ENCODE results near the gene SLC35F3. TPM values are rescaled to one million over a fixed set of nuclear protein-coding genes. Genes with fewer than 3 reads are reported as not detected.

Gene SLC35F3
- total and polyA plus RNA-seq, 2 experiments from 2014 or later, result 1.0 to 3.2 TPM

DNA sequence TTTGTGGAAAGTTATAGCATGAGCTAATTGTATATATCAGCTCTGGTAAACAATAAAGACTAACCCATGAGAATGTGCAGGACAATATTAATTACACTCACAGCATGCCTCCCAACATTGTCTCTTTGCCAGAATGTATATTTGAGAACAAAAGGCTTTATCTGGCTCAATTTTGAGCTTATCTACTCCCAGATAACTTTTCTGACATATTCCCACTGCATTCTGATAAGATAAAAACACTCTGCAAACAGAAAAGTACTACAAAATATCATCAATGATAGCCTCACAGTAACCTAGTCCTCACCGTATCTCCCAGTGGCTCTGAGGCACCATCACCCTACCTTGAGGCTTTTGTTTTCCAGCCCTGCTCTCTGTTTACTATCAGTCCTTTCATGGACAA is 188.6 kb downstream of the SLC35F3 start:
- H3F3A ChIP-seq (replicated peaks; ENCODE audit: low read depth), result no peaks in the 10 kb centered on the region
- H3K79me2 ChIP-seq (replicated peaks; ENCODE audit: insufficient read depth), result no peaks in the 10 kb centered on the region
- H3K27me3 ChIP-seq (ENCODE audit: insufficient read depth), result no peaks in the 10 kb centered on the region
- no peak overlapping the region for H3K4me2 ChIP-seq
- ATAC-seq, result no peak
- H3K9me3 Mint-ChIP-seq, result no peaks in the 10 kb centered on the region
- no peak overlapping the region for H3K27ac ChIP-seq (ENCODE audit: low read depth)
- H3K4me1 ChIP-seq (ENCODE audit: insufficient read depth), result no peaks in the 10 kb centered on the region
- H3K27ac Mint-ChIP-seq, result no peak overlapping the region
- H3K27me3 Mint-ChIP-seq (ENCODE audit: insufficient read depth, low read depth, poor library complexity), result no peaks in the 10 kb centered on the region
- H3K4me3 Mint-ChIP-seq, result no peak overlapping the region
- no peak overlapping the region for H3K4me3 ChIP-seq
- H3K4me1 Mint-ChIP-seq, result no peaks in the 10 kb centered on the region
- no peaks in the 10 kb centered on the region for H4K20me1 ChIP-seq (replicated peaks; ENCODE audit: insufficient read depth)
- no peak for TF ChIP-seq ZNF331 (CRISPR knock-in tag; IDR thresholded peaks at IDR 0.05; ENCODE audit: low read depth)
- no peak for TF ChIP-seq JUNB (IDR thresholded peaks at IDR 0.05; ENCODE audit: unreplicated experiment)
- no peak for TF ChIP-seq EZH2phosphoT487 (IDR thresholded peaks at IDR 0.05; ENCODE audit: unreplicated experiment)
- TF ChIP-seq EZH2 (IDR thresholded peaks at IDR 0.05; ENCODE audit: low read depth, unreplicated experiment), result no peak
- no peak for TF ChIP-seq NANOG (IDR thresholded peaks at IDR 0.05; ENCODE audit: borderline replicate concordance)
- no peak for TF ChIP-seq STAT1 (IDR thresholded peaks at IDR 0.05; ENCODE audit: unreplicated experiment)
- TF ChIP-seq, protein P1, sequence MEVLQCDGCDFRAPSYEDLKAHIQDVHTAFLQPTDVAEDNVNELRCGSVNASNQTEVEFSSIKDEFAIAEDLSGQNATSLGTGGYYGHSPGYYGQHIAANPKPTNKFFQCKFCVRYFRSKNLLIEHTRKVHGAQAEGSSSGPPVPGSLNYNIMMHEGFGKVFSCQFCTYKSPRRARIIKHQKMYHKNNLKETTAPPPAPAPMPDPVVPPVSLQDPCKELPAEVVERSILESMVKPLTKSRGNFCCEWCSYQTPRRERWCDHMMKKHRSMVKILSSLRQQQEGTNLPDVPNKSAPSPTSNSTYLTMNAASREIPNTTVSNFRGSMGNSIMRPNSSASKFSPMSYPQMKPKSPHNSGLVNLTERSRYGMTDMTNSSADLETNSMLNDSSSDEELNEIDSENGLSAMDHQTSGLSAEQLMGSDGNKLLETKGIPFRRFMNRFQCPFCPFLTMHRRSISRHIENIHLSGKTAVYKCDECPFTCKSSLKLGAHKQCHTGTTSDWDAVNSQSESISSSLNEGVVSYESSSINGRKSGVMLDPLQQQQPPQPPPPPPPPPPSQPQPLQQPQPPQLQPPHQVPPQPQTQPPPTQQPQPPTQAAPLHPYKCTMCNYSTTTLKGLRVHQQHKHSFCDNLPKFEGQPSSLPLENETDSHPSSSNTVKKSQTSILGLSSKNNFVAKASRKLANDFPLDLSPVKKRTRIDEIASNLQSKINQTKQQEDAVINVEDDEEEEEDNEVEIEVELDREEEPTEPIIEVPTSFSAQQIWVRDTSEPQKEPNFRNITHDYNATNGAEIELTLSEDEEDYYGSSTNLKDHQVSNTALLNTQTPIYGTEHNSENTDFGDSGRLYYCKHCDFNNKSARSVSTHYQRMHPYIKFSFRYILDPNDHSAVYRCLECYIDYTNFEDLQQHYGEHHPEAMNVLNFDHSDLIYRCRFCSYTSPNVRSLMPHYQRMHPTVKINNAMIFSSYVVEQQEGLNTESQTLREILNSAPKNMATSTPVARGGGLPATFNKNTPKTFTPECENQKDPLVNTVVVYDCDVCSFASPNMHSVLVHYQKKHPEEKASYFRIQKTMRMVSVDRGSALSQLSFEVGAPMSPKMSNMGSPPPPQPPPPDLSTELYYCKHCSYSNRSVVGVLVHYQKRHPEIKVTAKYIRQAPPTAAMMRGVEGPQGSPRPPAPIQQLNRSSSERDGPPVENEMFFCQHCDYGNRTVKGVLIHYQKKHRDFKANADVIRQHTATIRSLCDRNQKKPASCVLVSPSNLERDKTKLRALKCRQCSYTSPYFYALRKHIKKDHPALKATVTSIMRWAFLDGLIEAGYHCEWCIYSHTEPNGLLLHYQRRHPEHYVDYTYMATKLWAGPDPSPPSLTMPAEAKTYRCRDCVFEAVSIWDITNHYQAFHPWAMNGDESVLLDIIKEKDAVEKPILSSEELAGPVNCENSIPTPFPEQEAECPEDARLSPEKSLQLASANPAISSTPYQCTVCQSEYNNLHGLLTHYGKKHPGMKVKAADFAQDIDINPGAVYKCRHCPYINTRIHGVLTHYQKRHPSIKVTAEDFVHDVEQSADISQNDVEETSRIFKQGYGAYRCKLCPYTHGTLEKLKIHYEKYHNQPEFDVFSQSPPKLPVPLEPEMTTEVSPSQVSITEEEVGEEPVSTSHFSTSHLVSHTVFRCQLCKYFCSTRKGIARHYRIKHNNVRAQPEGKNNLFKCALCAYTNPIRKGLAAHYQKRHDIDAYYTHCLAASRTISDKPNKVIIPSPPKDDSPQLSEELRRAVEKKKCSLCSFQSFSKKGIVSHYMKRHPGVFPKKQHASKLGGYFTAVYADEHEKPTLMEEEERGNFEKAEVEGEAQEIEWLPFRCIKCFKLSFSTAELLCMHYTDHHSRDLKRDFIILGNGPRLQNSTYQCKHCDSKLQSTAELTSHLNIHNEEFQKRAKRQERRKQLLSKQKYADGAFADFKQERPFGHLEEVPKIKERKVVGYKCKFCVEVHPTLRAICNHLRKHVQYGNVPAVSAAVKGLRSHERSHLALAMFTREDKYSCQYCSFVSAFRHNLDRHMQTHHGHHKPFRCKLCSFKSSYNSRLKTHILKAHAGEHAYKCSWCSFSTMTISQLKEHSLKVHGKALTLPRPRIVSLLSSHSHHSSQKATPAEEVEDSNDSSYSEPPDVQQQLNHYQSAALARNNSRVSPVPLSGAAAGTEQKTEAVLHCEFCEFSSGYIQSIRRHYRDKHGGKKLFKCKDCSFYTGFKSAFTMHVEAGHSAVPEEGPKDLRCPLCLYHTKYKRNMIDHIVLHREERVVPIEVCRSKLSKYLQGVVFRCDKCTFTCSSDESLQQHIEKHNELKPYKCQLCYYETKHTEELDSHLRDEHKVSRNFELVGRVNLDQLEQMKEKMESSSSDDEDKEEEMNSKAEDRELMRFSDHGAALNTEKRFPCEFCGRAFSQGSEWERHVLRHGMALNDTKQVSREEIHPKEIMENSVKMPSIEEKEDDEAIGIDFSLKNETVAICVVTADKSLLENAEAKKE (CRISPR knock-in tag; IDR thresholded peaks at IDR 0.05), result no peak
- TF ChIP-seq POLR2AphosphoS5 (IDR thresholded peaks at IDR 0.05; ENCODE audit: low read depth), result no peak
- TF ChIP-seq, protein P2, sequence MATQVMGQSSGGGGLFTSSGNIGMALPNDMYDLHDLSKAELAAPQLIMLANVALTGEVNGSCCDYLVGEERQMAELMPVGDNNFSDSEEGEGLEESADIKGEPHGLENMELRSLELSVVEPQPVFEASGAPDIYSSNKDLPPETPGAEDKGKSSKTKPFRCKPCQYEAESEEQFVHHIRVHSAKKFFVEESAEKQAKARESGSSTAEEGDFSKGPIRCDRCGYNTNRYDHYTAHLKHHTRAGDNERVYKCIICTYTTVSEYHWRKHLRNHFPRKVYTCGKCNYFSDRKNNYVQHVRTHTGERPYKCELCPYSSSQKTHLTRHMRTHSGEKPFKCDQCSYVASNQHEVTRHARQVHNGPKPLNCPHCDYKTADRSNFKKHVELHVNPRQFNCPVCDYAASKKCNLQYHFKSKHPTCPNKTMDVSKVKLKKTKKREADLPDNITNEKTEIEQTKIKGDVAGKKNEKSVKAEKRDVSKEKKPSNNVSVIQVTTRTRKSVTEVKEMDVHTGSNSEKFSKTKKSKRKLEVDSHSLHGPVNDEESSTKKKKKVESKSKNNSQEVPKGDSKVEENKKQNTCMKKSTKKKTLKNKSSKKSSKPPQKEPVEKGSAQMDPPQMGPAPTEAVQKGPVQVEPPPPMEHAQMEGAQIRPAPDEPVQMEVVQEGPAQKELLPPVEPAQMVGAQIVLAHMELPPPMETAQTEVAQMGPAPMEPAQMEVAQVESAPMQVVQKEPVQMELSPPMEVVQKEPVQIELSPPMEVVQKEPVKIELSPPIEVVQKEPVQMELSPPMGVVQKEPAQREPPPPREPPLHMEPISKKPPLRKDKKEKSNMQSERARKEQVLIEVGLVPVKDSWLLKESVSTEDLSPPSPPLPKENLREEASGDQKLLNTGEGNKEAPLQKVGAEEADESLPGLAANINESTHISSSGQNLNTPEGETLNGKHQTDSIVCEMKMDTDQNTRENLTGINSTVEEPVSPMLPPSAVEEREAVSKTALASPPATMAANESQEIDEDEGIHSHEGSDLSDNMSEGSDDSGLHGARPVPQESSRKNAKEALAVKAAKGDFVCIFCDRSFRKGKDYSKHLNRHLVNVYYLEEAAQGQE (IDR thresholded peaks at IDR 0.05; ENCODE audit: unreplicated experiment), result no peak
- DNase-seq (ENCODE audit: low spot score), result no peak
- peaks cover 5% of the 10 kb centered on the region for H3K9me2 ChIP-seq (ENCODE audit: insufficient read depth)
- no peaks in the 10 kb centered on the region for H3K36me3 Mint-ChIP-seq (ENCODE audit: low read depth)
- H2AFZ ChIP-seq, result no peak overlapping the region
- no peaks in the 10 kb centered on the region for H3K36me3 ChIP-seq (ENCODE audit: insufficient read depth)
